Thyroid gland (tissue), 4 donors: ENCODE data around the gene KCNJ15.

Source experiments
- POLR2A ChIP-seq, 2 donors: fragments of 450-650 bp; IDR thresholded peaks; one replicate each; pipeline ENCODE4 v1.6.1; 2017; ENCODE audit warnings: antibody characterized with exemption in 2 of 2, mild to moderate bottlenecking in 2 of 2, moderate library complexity in 1 of 2
- TF ChIP-seq, protein P1 (sequence below), 6 experiments: fragments of 200-600 bp in 3 of 6; fragments of 450-650 bp in 3 of 6; sonication (generic) in 3 of 6; IDR thresholded peaks; one replicate each; pipeline ENCODE4 v1.5.1; 2016 to 2019; ENCODE audit warnings: antibody characterized with exemption in 6 of 6, mild to moderate bottlenecking in 2 of 6, inconsistent platforms in 1 of 6, moderate library complexity in 1 of 6

DNA sequence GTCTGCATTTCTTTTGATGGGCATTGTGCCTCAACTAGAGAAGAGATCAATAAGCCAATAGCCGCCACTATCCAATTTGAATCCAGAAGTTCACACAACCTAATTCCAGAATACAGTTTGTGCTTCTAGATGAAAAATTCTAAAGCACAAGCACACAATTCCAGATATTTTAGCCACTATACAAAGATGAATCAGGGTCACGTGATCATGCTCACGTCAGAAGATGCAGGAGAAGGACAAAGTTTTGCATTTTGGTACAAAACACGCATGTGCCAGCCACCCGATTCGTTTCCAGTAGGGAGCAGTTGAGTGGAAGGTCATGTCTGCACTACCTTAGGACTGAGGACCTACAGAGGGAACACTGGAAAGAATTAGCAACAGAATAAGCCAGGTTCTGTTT, 3.6 kb downstream of the KCNJ15 start:
- TF ChIP-seq, protein P1, sequence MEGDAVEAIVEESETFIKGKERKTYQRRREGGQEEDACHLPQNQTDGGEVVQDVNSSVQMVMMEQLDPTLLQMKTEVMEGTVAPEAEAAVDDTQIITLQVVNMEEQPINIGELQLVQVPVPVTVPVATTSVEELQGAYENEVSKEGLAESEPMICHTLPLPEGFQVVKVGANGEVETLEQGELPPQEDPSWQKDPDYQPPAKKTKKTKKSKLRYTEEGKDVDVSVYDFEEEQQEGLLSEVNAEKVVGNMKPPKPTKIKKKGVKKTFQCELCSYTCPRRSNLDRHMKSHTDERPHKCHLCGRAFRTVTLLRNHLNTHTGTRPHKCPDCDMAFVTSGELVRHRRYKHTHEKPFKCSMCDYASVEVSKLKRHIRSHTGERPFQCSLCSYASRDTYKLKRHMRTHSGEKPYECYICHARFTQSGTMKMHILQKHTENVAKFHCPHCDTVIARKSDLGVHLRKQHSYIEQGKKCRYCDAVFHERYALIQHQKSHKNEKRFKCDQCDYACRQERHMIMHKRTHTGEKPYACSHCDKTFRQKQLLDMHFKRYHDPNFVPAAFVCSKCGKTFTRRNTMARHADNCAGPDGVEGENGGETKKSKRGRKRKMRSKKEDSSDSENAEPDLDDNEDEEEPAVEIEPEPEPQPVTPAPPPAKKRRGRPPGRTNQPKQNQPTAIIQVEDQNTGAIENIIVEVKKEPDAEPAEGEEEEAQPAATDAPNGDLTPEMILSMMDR (IDR thresholded peaks at IDR 0.05), result no peak
- no peak for TF ChIP-seq POLR2A (IDR thresholded peaks at IDR 0.05)
